Measurements from ENCODE around the gene SECTM1. TPM values are rescaled to one million over a fixed set of nuclear protein-coding genes. Genes with fewer than 3 reads are reported as not detected.

The SECTM1 gene
- total RNA-seq, 1 donor from 2014 or later: not detected

DNA sequence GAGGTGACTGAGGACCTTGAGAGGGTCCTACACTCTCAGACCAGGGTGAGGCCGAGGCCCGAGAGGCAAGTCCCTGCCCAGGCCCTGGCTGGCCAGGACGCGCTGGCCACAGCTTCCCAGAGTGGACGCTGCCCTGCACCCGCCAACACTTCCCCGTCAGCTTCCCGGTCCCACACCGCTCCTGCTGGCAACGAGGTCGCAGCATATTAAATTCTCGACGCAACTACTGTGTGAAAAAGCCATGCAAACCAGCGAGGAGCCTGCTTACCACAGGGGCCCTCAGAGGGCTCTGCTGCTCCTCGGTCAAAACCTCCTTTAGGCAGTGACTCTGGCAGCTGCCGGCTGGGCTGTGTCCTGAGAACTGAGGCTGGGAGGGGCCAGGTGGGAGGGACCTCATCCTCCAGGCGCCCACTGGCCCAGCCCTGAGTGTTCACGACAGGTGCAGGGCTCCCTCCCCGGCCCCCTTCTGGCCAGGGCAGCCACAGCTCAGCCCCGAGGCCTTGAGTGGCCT, 23.3 kb upstream of the SECTM1 start:
- CTCF ChIA-PET: interaction anchor here (0.7 kb wide), 1 partner anchor 197 kb away, joined by 3 read pairs; no protein-coding TSS in a partner anchor
- no peaks in the 10 kb centered on the region for H3K36me3 Mint-ChIP-seq (ENCODE audit: low read depth)

GRCh38 chr17:82355770-82356427, 22.3 kb upstream of the SECTM1 start:
- no peak overlapping the region for H3K4me3 Mint-ChIP-seq
- DNase-seq (no peak), ATAC-seq (ENCODE audit: low read depth) (no peak)
- no peak overlapping the region for H3K27ac Mint-ChIP-seq
- no peaks in the 10 kb centered on the region for H3K9me3 Mint-ChIP-seq
- H3K36me3 Mint-ChIP-seq (ENCODE audit: low read depth): no peaks in the 10 kb centered on the region
- H3K4me1 Mint-ChIP-seq: peaks cover 16% of the 10 kb centered on the region
- ChIA-PET CTCF (interaction anchor here (0.7 kb wide), 1 partner anchor 11 kb away, joined by 6 read pairs; no protein-coding TSS in a partner anchor), POLR2A (no interaction called here)
- no peak for TF ChIP-seq CTCF (IDR thresholded peaks at IDR 0.05)
- intact Hi-C loops (cut with micrococcal nuclease): no loop called here
- H3K27me3 Mint-ChIP-seq: peaks cover 16% of the 10 kb centered on the region

More for the DNA sequence above, 23.3 kb upstream of the SECTM1 start:
- POLR2A ChIA-PET: no interaction called here
- no peak for TF ChIP-seq CTCF (IDR thresholded peaks at IDR 0.05)
- Mint-ChIP-seq H3K27ac (no peak overlapping the region), H3K9me3 (no peaks in the 10 kb centered on the region), H3K27me3 (peaks cover 13% of the 10 kb centered on the region), H3K4me1 (peaks cover 9% of the 10 kb centered on the region), H3K4me3 (no peak overlapping the region)
- DNase-seq (no peak), ATAC-seq (ENCODE audit: low read depth) (no peak)
- intact Hi-C loops (cut with micrococcal nuclease): no loop called here

GRCh38 chr17:82354804-82355308, 21.3 kb upstream of the SECTM1 start:
- DNase-seq: no peak
- ChIA-PET CTCF (no interaction called here), POLR2A (no interaction called here)
- Mint-ChIP-seq H3K36me3 (ENCODE audit: low read depth) (no peaks in the 10 kb centered on the region), H3K4me3 (no peak overlapping the region), H3K27me3 (peaks cover 16% of the 10 kb centered on the region), H3K27ac (no peak overlapping the region), H3K4me1 (peaks cover 16% of the 10 kb centered on the region), H3K9me3 (no peaks in the 10 kb centered on the region)
- intact Hi-C loops (cut with micrococcal nuclease): loop anchor here (5.0 kb wide), 1 partner anchor 422 kb away; no protein-coding TSS in a partner anchor
- no peak for ATAC-seq (ENCODE audit: low read depth)
- no peak for TF ChIP-seq CTCF (IDR thresholded peaks at IDR 0.05)

DNA sequence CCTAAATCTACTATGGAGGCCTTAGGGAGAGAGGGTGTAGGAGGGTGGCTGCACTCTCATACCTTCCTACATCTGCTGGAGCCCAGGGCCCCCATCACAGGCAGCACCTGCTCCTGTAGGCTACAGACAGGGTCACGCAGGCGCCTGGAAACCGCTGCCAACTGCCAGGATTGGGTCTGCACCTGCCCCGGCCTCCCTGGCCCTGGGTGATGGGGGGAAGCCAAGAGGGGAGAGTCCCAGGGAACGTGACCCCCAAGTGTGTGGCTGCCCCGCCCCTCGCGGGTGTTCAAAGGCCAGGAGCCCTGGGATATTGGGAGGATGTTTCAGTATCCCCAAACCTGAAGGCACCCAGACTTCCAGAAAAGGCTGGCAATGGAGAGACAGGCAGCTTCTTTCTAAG, 19.9 kb upstream of the SECTM1 start:
- Mint-ChIP-seq H3K36me3 (ENCODE audit: low read depth) (no peaks in the 10 kb centered on the region), H3K4me1 (peaks cover 12% of the 10 kb centered on the region), H3K27ac (no peak overlapping the region), H3K9me3 (no peaks in the 10 kb centered on the region), H3K27me3 (peaks cover 16% of the 10 kb centered on the region), H3K4me3 (no peak overlapping the region)
- DNase-seq: no peak
- no peak for ATAC-seq (ENCODE audit: low read depth)
- no peak for TF ChIP-seq CTCF (IDR thresholded peaks at IDR 0.05)
- ChIA-PET POLR2A (no interaction called here), CTCF (interaction anchor here (1.0 to 4.2 kb wide), 2 partner anchors 61 to 201 kb away, joined by 3 to 30 read pairs; no protein-coding TSS in a partner anchor)
- intact Hi-C loops (cut with micrococcal nuclease): loop anchor here (5.0 kb wide), 1 partner anchor 424 kb away; no protein-coding TSS in a partner anchor

Measured in activated B cell treated with CpG ODN at 0.5 μM for 24 hours (primary cell).